Suprapubic skin (tissue), 4 donors: ENCODE results near the gene GABRQ. TPM values are rescaled to one million over a fixed set of nuclear protein-coding genes. Genes with fewer than 3 reads are reported as not detected.

Experiments
- DNase-seq, 2 donors: peaks; one replicate each; pipeline ENCODE4 v3.0.0-alpha.2; 2019; ENCODE audit warnings: low spot score in 2 of 2
- H3K27ac ChIP-seq: fragments of 200-600 bp; sonication (generic); one replicate; pipeline ENCODE4 v1.5.1; 2019
- H3K27me3 ChIP-seq: fragments of 200-600 bp; sonication (generic); one replicate; pipeline ENCODE4 v1.5.1; 2019
- H3K36me3 ChIP-seq: fragments of 200-600 bp; sonication (generic); one replicate; pipeline ENCODE4 v1.5.1; 2019
- H3K4me1 ChIP-seq: fragments of 200-600 bp; sonication (generic); one replicate; pipeline ENCODE4 v1.5.1; 2019
- H3K4me3 ChIP-seq: fragments of 200-600 bp; sonication (generic); one replicate; pipeline ENCODE4 v1.5.1; 2019; ENCODE audit warnings: mild to moderate bottlenecking
- H3K9me3 ChIP-seq: fragments of 200-600 bp; sonication (generic); one replicate; pipeline ENCODE4 v1.5.1; 2019
- EP300 ChIP-seq: sonication (generic); formaldehyde crosslinking; IDR thresholded peaks from one replicate; pipeline ENCODE4 v1.6.1; 2017; ENCODE audit warnings: antibody characterized with exemption
- POLR2A ChIP-seq, 2 donors: fragments of 450-650 bp; IDR thresholded peaks; one replicate each; pipeline ENCODE4 v1.6.1; 2017; ENCODE audit warnings: antibody characterized with exemption in 2 of 2, mild to moderate bottlenecking in 2 of 2, moderate library complexity in 2 of 2
- POLR2AphosphoS5 ChIP-seq, 3 donors: sonication (generic); formaldehyde crosslinking; IDR thresholded peaks; one replicate each; pipeline ENCODE4 v1.6.1; 2017; ENCODE audit warnings: antibody characterized with exemption in 3 of 3
- whole genome bisulfite sequencing: methylation state at CpG from one replicate; pipeline ENCODE4 v1.1.5; 2018; 5-methylcytosine and 5-hydroxymethylcytosine counted together
- total RNA-seq, 4 donors: library from RNA; depleted of rRNA; stranded (reverse); fragments of >200 nt; gene quantifications; one replicate each; pipeline ENCODE4 v1.1.0, GENCODE V29; 2016
- TF ChIP-seq, protein P1 (sequence below), 2 donors: fragments of 200-600 bp in 1 of 2; fragments of 450-650 bp in 1 of 2; sonication (generic) in 1 of 2; IDR thresholded peaks; one replicate each; pipeline ENCODE4 v1.5.1; 2016 to 2019; ENCODE audit warnings: antibody characterized with exemption in 2 of 2, mild to moderate bottlenecking in 1 of 2, moderate library complexity in 1 of 2

GABRQ gene
- total RNA-seq, 4 donors from 2014 or later: 0.10 to 0.45 (median 0.34) TPM; not detected in 1

DNA sequence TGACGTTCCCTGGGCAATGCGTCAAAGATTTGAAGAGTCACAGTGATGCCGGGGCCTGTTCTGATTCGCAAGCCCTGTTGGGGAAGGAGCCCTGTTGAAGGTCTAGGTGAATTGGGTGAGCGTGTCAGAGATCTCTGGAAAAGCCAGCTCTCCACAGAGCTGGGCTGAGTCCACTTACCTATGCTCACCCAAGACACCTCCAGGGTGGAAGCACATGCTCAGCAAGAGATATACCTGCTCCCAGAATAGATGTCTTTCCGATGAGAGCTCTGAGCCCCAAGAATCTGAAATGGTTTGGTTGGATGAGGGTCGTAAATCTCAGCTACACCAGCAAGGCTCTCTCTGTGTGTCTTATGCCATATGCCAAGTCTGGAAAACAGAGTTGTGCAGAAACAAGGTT is 1.7 kb downstream of the GABRQ start:
- no peak for DNase-seq
- Histone ChIP-seq H3K27ac (no peak overlapping the region), H3K27me3 (peaks cover 17% of the 10 kb centered on the region), H3K4me1 (peaks cover 7% of the 10 kb centered on the region), H3K9me3 (no peaks in the 10 kb centered on the region), H3K36me3 (no peaks in the 10 kb centered on the region), H3K4me3 (no peak overlapping the region)
- TF ChIP-seq EP300 (no peak), POLR2A (IDR thresholded peaks at IDR 0.05) (no peak), POLR2AphosphoS5 (IDR thresholded peaks at IDR 0.05) (no peak)
- TF ChIP-seq, protein P1, sequence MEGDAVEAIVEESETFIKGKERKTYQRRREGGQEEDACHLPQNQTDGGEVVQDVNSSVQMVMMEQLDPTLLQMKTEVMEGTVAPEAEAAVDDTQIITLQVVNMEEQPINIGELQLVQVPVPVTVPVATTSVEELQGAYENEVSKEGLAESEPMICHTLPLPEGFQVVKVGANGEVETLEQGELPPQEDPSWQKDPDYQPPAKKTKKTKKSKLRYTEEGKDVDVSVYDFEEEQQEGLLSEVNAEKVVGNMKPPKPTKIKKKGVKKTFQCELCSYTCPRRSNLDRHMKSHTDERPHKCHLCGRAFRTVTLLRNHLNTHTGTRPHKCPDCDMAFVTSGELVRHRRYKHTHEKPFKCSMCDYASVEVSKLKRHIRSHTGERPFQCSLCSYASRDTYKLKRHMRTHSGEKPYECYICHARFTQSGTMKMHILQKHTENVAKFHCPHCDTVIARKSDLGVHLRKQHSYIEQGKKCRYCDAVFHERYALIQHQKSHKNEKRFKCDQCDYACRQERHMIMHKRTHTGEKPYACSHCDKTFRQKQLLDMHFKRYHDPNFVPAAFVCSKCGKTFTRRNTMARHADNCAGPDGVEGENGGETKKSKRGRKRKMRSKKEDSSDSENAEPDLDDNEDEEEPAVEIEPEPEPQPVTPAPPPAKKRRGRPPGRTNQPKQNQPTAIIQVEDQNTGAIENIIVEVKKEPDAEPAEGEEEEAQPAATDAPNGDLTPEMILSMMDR (IDR thresholded peaks at IDR 0.05): no peak
- WGBS: 67% methylated on average over 7 of the region's 7 CpGs

DNA sequence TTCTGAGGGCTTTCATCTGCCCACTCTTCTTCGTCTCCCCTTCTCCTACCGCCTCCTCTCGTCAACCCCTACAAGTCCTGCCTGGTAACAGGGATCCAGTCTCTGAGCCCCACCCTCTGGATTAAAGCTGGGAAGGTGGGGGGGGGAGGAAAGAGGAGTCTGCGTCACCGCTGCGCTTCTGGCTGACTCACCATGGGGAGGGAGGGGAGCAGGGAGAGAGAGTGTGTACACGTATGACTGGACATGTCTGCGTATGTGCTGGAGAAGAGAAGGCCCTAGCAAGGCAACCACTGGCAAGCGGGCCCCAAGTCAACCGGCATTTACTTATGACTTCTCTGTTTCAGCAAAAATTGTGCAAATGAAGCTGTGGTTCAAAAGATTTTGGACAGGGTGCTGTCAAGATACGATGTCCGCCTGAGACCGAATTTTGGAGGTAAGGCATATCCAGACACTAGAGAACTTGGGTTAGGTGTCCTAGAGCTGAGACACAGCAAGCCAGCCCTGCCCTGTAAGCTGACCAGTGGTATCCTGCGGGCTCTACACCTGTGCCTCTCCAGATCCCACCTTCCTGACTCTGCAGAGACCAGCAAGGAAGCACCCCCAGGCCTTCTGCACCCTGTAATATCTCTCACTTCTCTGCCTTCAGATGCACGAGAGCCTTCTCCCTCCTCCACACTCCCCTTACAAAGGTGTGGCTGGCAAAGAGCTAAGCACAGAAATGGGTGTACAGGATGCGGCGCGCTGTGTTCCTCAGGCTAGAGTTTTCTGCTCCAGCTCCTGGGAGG is 2.5 kb downstream of the GABRQ start:
- TF ChIP-seq, protein P1 (IDR thresholded peaks at IDR 0.05): no peak
- no peak overlapping the region for H3K4me3 ChIP-seq
- peaks cover 17% of the 10 kb centered on the region for H3K27me3 ChIP-seq
- no peak for DNase-seq
- no peak overlapping the region for H3K27ac ChIP-seq
- no peaks in the 10 kb centered on the region for H3K36me3 ChIP-seq
- WGBS: 58% methylated on average over 18 of the region's 18 CpGs
- peaks cover 7% of the 10 kb centered on the region for H3K4me1 ChIP-seq
- H3K9me3 ChIP-seq: no peaks in the 10 kb centered on the region

DNA sequence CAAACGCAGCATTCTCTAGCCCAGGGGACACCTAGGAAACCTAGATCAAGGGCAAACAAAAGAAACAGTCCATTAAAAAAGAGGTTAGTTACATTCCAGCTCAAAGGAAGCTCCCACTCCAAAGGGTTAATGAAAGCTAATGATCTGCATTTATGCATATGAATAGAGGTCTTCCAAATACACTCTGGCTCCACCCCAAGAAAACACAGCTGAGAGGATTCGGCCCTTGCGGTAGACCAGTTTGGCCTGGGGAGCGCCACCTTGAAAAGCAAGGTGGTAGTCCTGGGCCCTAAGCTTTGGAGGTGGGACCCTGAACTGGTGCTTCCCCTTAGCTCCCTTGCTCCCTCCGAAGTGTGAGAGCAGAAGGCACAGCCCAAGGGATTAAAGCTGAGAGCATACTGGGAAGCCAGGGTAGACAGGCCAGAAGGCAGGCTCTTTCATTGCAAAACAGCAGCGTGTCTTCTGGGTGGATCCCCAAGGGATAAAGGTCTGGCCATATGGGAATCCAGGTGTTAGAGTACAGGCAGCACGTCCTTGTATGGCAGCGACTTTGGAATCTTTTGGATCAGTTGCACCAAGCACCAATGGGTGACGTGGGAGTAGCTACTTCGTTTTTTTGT is 3.7 kb downstream of the GABRQ start:
- no peak overlapping the region for H3K27ac ChIP-seq
- no peak for DNase-seq
- H3K9me3 ChIP-seq: no peaks in the 10 kb centered on the region
- peaks cover 7% of the 10 kb centered on the region for H3K4me1 ChIP-seq
- H3K4me3 ChIP-seq: no peak overlapping the region
- no peak for TF ChIP-seq EP300
- TF ChIP-seq POLR2AphosphoS5 (IDR thresholded peaks at IDR 0.05): no peak
- TF ChIP-seq, protein P1 (IDR thresholded peaks at IDR 0.05): no peak
- TF ChIP-seq POLR2A (IDR thresholded peaks at IDR 0.05): no peak
- no peaks in the 10 kb centered on the region for H3K36me3 ChIP-seq
- 65% methylated on average over 10 of the region's 10 CpGs for WGBS
- peaks cover 17% of the 10 kb centered on the region for H3K27me3 ChIP-seq

DNA sequence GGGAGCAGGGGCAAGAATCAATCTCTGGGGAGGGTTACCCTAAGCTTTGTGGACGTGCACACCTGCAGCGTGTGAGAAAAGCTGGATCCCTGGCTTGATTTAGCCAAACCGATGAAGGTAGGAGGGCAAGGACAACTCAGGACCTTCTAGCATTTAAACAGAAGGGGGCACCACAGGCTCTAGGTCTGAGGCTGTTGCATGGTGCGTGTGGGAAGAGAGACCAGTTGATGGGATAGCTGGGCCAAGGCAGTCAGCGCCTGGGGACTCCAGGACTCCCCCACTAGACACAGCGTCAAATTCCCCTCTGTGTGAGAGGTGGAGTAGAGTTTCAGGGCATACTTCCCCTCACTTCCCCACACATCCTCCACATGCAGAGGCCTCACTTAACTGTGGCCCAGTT is 4.3 kb downstream of the GABRQ start:
- Histone ChIP-seq H3K4me3 (no peak overlapping the region), H3K27ac (no peak overlapping the region), H3K9me3 (no peaks in the 10 kb centered on the region), H3K36me3 (no peaks in the 10 kb centered on the region), H3K27me3 (peaks cover 14% of the 10 kb centered on the region), H3K4me1 (peaks cover 7% of the 10 kb centered on the region)
- 73% methylated on average over 6 of the region's 6 CpGs for WGBS
- no peak for DNase-seq
- TF ChIP-seq POLR2AphosphoS5 (IDR thresholded peaks at IDR 0.05) (no peak), POLR2A (IDR thresholded peaks at IDR 0.05) (no peak), EP300 (no peak)
- TF ChIP-seq, protein P1 (IDR thresholded peaks at IDR 0.05): no peak

DNA sequence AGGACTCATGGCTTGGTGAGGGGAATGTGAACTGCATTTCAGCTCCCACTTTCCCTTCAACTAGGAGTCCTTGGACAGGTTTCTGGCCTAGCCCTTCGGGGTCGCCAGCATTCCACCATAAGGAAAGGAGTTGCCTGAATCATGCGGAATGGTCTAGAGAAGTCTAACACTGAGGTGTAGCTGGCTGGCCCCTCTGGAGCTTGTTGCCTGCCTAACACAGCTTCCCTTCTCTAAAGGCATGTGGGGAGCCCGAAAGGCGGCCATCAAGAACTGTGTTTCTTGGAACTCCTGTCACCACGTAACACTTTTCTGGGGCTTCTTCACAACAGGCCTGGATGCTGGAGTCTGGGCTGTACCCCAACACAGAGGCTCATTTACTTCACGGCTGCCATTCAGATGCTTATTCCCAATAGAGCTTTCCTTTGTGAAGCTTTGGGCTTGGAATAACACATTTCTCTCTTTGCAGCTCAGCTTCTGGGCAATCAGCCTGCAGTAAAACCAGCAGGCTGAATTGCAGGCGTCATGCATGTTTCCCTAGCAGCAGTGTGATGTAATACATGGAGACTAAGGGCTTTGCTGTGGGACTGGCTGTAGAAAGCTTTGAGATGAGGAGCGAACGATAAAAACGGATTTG is 5.4 kb downstream of the GABRQ start:
- Histone ChIP-seq H3K27me3 (peaks cover 6% of the 10 kb centered on the region), H3K36me3 (no peaks in the 10 kb centered on the region), H3K9me3 (no peaks in the 10 kb centered on the region), H3K4me3 (no peak overlapping the region), H3K27ac (no peak overlapping the region), H3K4me1 (peaks cover 3% of the 10 kb centered on the region)
- DNase-seq: no peak
- TF ChIP-seq, protein P1 (IDR thresholded peaks at IDR 0.05): no peak
- TF ChIP-seq POLR2A (IDR thresholded peaks at IDR 0.05) (no peak), POLR2AphosphoS5 (IDR thresholded peaks at IDR 0.05) (no peak), EP300 (no peak)
- 81% methylated on average over 11 of the region's 11 CpGs for WGBS
